Erythroblast (primary cell): ENCODE data around the gene BARHL2.

ENCODE experiments used
- GATA1 ChIP-seq: IDR thresholded peaks from 2 replicates; pipeline ENCODE4 v1.6.1; 2011; ENCODE audit warnings: low read depth, mild to moderate bottlenecking, control low read depth, low read length, moderate library complexity
- POLR2A ChIP-seq: IDR thresholded peaks from 2 replicates; pipeline ENCODE4 v1.6.1; 2011; ENCODE audit warnings: mild to moderate bottlenecking, low read length

DNA sequence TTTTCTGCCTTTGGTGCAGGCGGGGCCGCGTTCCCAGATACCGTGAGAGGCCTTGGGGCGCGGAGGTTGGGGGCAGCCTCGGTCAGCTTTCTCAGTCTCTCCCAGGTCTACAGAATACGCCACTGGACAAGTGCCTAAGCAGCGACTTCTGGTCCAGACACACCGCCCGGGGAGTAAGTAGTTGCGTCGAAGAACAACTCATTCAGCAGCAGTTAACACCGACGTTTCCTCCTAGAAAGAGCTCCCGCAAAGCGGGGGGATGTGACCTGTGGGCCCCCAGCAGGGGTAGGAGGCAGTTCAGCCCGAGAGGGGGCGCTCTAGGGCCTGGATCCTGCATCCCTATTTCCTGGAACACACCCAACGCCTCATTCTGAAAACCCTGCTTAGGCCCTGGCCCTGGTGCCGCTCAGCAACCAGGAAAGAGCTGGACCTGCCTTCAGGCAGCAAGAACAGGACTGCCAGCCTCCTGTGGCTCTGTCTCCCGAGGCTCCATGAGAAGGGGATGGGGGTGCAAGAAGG, 6.5 kb upstream of the BARHL2 start:
- TF ChIP-seq POLR2A = no peak
- no peak for TF ChIP-seq GATA1
